Vagina (tissue), 2 donors: ENCODE data around the gene RASSF1.

ENCODE experiments used
- POLR2AphosphoS5 ChIP-seq, 2 donors: sonication (generic); formaldehyde crosslinking; IDR thresholded peaks; one replicate each; pipeline ENCODE4 v1.9.0; 2017; ENCODE audit warnings: antibody characterized with exemption in 2 of 2, mild to moderate bottlenecking in 2 of 2, low read depth in 1 of 2; ENCODE audit not compliant: insufficient read depth in 1 of 2
- TF ChIP-seq, protein P1 (sequence below), 3 experiments: fragments of 450-650 bp in 2 of 3; fragments of 200-600 bp in 1 of 3; sonication (generic) in 1 of 3; IDR thresholded peaks; one replicate each; pipeline ENCODE4 v1.5.1; 2017 to 2019; ENCODE audit warnings: antibody characterized with exemption in 3 of 3, mild to moderate bottlenecking in 2 of 3, moderate library complexity in 2 of 3

DNA sequence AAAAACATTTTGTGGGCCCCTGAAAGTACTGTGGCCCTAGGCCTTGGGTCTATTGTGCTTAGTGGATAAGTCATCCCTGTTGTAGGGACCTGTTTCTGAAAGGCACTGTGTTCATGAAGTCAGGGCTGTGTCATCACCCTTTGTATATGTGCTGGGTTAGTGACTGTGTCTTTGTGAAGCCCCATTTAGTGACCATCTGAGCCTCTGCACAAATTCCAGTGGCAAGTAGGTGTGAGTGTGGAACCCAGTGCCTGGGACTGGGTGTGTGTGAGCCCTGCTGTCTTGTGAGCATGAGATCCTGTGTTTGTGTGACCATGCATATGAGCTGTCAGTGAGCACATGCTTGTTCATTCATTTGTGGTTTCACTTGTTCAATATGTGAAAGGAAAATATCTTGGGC lies 36.0 kb downstream of the RASSF1 start:
- TF ChIP-seq, protein P1, sequence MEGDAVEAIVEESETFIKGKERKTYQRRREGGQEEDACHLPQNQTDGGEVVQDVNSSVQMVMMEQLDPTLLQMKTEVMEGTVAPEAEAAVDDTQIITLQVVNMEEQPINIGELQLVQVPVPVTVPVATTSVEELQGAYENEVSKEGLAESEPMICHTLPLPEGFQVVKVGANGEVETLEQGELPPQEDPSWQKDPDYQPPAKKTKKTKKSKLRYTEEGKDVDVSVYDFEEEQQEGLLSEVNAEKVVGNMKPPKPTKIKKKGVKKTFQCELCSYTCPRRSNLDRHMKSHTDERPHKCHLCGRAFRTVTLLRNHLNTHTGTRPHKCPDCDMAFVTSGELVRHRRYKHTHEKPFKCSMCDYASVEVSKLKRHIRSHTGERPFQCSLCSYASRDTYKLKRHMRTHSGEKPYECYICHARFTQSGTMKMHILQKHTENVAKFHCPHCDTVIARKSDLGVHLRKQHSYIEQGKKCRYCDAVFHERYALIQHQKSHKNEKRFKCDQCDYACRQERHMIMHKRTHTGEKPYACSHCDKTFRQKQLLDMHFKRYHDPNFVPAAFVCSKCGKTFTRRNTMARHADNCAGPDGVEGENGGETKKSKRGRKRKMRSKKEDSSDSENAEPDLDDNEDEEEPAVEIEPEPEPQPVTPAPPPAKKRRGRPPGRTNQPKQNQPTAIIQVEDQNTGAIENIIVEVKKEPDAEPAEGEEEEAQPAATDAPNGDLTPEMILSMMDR (IDR thresholded peaks at IDR 0.05): no peak
- no peak for TF ChIP-seq POLR2AphosphoS5 (IDR thresholded peaks at IDR 0.05; ENCODE audit: insufficient read depth in 1 of 2, low read depth in 1 of 2)
